ENCODE results near the gene TROAP.

DNA sequence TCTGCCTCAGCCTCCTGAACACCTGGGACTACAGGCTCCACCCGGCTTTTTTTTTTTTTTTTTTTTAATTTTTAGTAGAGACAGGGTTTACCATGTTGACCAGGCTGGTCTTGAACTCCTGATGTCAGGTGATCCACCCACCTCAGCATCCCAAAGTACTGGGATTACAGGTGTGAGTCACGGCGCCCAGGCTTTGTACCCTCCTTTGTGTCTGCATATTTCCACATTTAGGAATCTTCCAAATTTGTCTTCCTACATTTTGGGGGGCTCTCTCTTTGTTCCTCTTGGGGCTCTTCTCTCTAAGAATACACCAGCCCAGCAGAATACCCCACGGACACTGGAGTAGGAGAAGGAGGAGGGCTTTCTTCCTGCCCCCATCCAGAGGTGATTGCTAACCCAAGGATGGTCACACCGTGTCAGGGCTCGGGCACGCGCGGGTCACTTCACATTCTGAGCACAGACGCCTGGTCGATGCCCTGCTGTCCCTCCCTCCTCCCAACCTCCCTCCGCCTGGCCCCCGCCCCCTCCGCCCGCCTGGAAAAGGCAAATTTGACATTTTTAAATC is 21.5 kb downstream of the TROAP start:
- TF ChIP-seq EZH2 (IDR thresholded peaks at IDR 0.05) (no peak), EZH2phosphoT487 (IDR thresholded peaks at IDR 0.05) (no peak)
- TF ChIP-seq, protein P1, sequence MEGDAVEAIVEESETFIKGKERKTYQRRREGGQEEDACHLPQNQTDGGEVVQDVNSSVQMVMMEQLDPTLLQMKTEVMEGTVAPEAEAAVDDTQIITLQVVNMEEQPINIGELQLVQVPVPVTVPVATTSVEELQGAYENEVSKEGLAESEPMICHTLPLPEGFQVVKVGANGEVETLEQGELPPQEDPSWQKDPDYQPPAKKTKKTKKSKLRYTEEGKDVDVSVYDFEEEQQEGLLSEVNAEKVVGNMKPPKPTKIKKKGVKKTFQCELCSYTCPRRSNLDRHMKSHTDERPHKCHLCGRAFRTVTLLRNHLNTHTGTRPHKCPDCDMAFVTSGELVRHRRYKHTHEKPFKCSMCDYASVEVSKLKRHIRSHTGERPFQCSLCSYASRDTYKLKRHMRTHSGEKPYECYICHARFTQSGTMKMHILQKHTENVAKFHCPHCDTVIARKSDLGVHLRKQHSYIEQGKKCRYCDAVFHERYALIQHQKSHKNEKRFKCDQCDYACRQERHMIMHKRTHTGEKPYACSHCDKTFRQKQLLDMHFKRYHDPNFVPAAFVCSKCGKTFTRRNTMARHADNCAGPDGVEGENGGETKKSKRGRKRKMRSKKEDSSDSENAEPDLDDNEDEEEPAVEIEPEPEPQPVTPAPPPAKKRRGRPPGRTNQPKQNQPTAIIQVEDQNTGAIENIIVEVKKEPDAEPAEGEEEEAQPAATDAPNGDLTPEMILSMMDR (IDR thresholded peaks at IDR 0.05) = no peak

Measured in neural progenitor cell (in vitro differentiated cells).